HG02973 (cell line): ENCODE data around the gene FBP2.

Experiments
- ATAC-seq: cut with Tn5 transposase; IDR thresholded peaks from one replicate; pipeline ENCODE4 v1.9.1; 2021; ENCODE audit warnings: moderate library complexity; ENCODE audit not compliant: unreplicated experiment

The FBP2 gene

GRCh38 chr9:94511134-94511954 is 82.3 kb downstream of the FBP2 start:
- no peak for ATAC-seq
